HepG2 (cell line): ENCODE results near the gene CKS2. TPM values are rescaled to one million over a fixed set of nuclear protein-coding genes. Genes with fewer than 3 reads are reported as not detected.

ENCODE experiments used
- DNMT3B ChIP-seq: conservative IDR thresholded peaks from 2 replicates; pipeline ENCODE4 v1.6.1; 2016; ENCODE audit warnings: missing biosample characterization, control low read depth
- EEA1 ChIP-seq: sonication (generic); formaldehyde crosslinking; IDR thresholded peaks from 2 replicates; pipeline ENCODE4 v1.5.1; 2020; ENCODE audit warnings: mild to moderate bottlenecking, missing genetic modification reagents, borderline replicate concordance
- FOXP1 ChIP-seq, 2 experiments: fragments of 450-650 bp in 1 of 2; IDR thresholded peaks; 2 replicates each; pipeline ENCODE4 v1.6.1; 2017 to 2018; ENCODE audit warnings: antibody characterized with exemption in 1 of 2
- GTF2F1 ChIP-seq: fragments of 150-350 bp; IDR thresholded peaks from 2 replicates; pipeline ENCODE4 v1.6.1; 2014; ENCODE audit warnings: low read length
- MEF2D ChIP-seq: sonication (generic); formaldehyde crosslinking; IDR thresholded peaks from 2 replicates; pipeline ENCODE4 v1.5.1; 2020; ENCODE audit warnings: mild to moderate bottlenecking, missing genetic modification reagents
- MEIS2 ChIP-seq: sonication (generic); formaldehyde crosslinking; IDR thresholded peaks from 2 replicates; pipeline ENCODE4 v1.9.0; 2021; ENCODE audit warnings: mild to moderate bottlenecking, missing genetic modification reagents
- NFIB ChIP-seq: sonication (generic); formaldehyde crosslinking; IDR thresholded peaks from 2 replicates; pipeline ENCODE4 v1.9.0; 2021; ENCODE audit warnings: missing genetic modification reagents, mild to moderate bottlenecking, borderline replicate concordance
- PPARG ChIP-seq: conservative IDR thresholded peaks from 2 replicates; pipeline ENCODE4 v1.6.1; 2016; ENCODE audit warnings: missing biosample characterization, missing genetic modification reagents
- TOPORS ChIP-seq: sonication (generic); formaldehyde crosslinking; IDR thresholded peaks from 2 replicates; pipeline ENCODE4 v1.8.0; 2023; ENCODE audit warnings: mild to moderate bottlenecking, missing genetic modification reagents
- ZFYVE20 ChIP-seq: sonication (generic); formaldehyde crosslinking; IDR thresholded peaks from 2 replicates; pipeline ENCODE4 v1.8.0; 2023; ENCODE audit warnings: low read depth, mild to moderate bottlenecking, moderate library complexity, missing genetic modification reagents, borderline replicate concordance
- ZNF101 ChIP-seq: sonication (generic); formaldehyde crosslinking; IDR thresholded peaks from 2 replicates; pipeline ENCODE4 v1.4.0; 2020; ENCODE audit warnings: mild to moderate bottlenecking, low read depth, missing genetic modification reagents, borderline replicate concordance
- ZNF282 ChIP-seq: fragments of 450-650 bp; IDR thresholded peaks from 2 replicates; pipeline ENCODE4 v1.6.1; 2018; ENCODE audit not compliant: partially characterized antibody
- ZNF703 ChIP-seq: sonication (generic); formaldehyde crosslinking; IDR thresholded peaks from 2 replicates; pipeline ENCODE4 v1.5.1; 2020; ENCODE audit warnings: missing genetic modification reagents, mild to moderate bottlenecking, moderate library complexity, borderline replicate concordance
- polyA plus RNA-seq, 8 experiments: library from polyadenylated mRNA; depleted of rRNA in 3 of 8; stranded (reverse) in 7 of 8; unstranded in 1 of 8; fragments of >200 nt; fragmentation: Illumina TruSeq in 4 of 8; extraction: Trizol in 4 of 8; gene quantifications; 2 replicates each; pipeline versions ENCODE4 v1.2.1 to v1.2.3, GENCODE V29; 2011 to 2016; ENCODE audit warnings: low read depth in 4 of 8, missing spikeins in 1 of 8, mixed read lengths in 1 of 8; ENCODE audit not compliant: insufficient read depth in 1 of 8
- total RNA-seq, 5 experiments: library from RNA; depleted of rRNA; stranded (reverse); fragments of >200 nt; fragmentation: Illumina TruSeq; extraction: Trizol; gene quantifications; 2 replicates each; pipeline ENCODE4 v1.2.3, GENCODE V29; 2016; ENCODE audit warnings: low read depth in 1 of 5
- TF ChIP-seq, protein P1 (sequence below): sonication (generic); formaldehyde crosslinking; IDR thresholded peaks from 2 replicates; pipeline ENCODE4 v1.4.0; 2020; ENCODE audit warnings: missing genetic modification reagents, borderline replicate concordance
- TF ChIP-seq, protein P2 (sequence below): sonication (generic); formaldehyde crosslinking; IDR thresholded peaks from 2 replicates; pipeline ENCODE4 v1.4.0; 2020; ENCODE audit warnings: missing genetic modification reagents, borderline replicate concordance
- TF ChIP-seq, protein P3 (sequence below): fragments of 450-650 bp; IDR thresholded peaks from 2 replicates; pipeline ENCODE4 v1.6.1; 2017; ENCODE audit warnings: mild to moderate bottlenecking

The CKS2 gene
- total and polyA plus RNA-seq, 2 of the 13 experiments (the other 11 are each of a cell fraction or from before 2014, with no cell fraction given), result 251 to 317 TPM

DNA sequence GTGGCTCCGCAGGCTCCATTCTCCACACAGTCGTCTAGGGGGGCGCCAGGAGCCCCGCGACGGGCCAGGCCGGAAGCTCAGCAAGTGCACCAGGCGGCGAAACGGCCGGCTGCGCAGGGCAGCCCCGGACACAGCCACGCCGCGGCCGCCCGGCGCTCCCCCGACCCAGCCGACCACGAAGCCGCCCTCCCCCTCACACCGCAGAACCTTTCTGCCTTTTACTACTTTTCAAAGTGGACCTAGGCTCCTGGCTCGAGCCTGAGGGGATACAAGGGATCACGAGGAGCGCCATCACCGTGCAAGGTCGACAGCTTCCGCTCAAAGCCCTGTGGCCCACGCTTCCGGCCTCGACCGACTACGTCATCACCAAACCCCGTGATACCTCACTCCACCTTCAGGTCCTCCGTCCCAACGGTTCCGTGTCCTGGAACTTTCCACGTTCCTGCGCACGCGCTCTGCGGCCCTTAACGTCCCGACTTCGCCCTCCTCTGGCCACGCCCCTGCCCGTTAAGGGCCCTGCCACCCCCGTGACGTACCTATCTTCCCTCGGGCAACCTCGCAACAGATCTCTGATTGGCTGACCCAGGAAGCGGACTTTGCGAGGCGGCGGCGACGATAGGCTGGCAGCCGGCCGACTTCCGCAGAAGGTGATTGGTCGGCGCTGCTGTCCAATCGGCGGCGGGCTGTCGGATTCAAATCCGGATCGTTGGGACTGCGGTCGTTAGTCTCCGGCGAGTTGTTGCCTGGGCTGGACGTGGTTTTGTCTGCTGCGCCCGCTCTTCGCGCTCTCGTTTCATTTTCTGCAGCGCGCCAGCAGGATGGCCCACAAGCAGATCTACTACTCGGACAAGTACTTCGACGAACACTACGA is at the start of gene CKS2 (continued):
- TF ChIP-seq, protein P1, sequence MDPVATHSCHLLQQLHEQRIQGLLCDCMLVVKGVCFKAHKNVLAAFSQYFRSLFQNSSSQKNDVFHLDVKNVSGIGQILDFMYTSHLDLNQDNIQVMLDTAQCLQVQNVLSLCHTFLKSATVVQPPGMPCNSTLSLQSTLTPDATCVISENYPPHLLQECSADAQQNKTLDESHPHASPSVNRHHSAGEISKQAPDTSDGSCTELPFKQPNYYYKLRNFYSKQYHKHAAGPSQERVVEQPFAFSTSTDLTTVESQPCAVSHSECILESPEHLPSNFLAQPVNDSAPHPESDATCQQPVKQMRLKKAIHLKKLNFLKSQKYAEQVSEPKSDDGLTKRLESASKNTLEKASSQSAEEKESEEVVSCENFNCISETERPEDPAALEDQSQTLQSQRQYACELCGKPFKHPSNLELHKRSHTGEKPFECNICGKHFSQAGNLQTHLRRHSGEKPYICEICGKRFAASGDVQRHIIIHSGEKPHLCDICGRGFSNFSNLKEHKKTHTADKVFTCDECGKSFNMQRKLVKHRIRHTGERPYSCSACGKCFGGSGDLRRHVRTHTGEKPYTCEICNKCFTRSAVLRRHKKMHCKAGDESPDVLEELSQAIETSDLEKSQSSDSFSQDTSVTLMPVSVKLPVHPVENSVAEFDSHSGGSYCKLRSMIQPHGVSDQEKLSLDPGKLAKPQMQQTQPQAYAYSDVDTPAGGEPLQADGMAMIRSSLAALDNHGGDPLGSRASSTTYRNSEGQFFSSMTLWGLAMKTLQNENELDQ (CRISPR knock-in tag), result no peak
- TF ChIP-seq, protein P2, sequence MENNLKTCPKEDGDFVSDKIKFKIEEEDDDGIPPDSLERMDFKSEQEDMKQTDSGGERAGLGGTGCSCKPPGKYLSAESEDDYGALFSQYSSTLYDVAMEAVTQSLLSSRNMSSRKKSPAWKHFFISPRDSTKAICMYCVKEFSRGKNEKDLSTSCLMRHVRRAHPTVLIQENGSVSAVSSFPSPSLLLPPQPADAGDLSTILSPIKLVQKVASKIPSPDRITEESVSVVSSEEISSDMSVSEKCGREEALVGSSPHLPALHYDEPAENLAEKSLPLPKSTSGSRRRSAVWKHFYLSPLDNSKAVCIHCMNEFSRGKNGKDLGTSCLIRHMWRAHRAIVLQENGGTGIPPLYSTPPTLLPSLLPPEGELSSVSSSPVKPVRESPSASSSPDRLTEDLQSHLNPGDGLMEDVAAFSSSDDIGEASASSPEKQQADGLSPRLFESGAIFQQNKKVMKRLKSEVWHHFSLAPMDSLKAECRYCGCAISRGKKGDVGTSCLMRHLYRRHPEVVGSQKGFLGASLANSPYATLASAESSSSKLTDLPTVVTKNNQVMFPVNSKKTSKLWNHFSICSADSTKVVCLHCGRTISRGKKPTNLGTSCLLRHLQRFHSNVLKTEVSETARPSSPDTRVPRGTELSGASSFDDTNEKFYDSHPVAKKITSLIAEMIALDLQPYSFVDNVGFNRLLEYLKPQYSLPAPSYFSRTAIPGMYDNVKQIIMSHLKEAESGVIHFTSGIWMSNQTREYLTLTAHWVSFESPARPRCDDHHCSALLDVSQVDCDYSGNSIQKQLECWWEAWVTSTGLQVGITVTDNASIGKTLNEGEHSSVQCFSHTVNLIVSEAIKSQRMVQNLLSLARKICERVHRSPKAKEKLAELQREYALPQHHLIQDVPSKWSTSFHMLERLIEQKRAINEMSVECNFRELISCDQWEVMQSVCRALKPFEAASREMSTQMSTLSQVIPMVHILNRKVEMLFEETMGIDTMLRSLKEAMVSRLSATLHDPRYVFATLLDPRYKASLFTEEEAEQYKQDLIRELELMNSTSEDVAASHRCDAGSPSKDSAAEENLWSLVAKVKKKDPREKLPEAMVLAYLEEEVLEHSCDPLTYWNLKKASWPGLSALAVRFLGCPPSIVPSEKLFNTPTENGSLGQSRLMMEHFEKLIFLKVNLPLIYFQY (CRISPR knock-in tag), result peak; percentile 56; the same call in 1 of the 2 replicates
- no peak for TF ChIP-seq GTF2F1
- TF ChIP-seq ZNF282, result no peak
- TF ChIP-seq MEIS2 (CRISPR knock-in tag), result peak; percentile 64
- TF ChIP-seq NFIB (CRISPR knock-in tag), result no peak
- no peak for TF ChIP-seq ZNF703
- TF ChIP-seq MEF2D (CRISPR knock-in tag), result peak; percentile 71; the same call in 1 of the 2 replicates
- TF ChIP-seq ZFYVE20, result no peak
- 0 out of 2 replicates have a peak, but pooled peaks have one; percentile 20 for TF ChIP-seq PPARG (CRISPR knock-in tag)
- no peak for TF ChIP-seq DNMT3B (CRISPR knock-in tag)
- 0 out of 2 replicates have a peak, but pooled peaks have one; percentile 85 for TF ChIP-seq TOPORS
- no peak for TF ChIP-seq EEA1 (CRISPR knock-in tag)
- TF ChIP-seq ZNF101 (CRISPR knock-in tag), result no peak
- TF ChIP-seq FOXP1 (IDR thresholded peaks at IDR 0.05), result no peak
- no peak for TF ChIP-seq FOXP1 (CRISPR knock-in tag; IDR thresholded peaks at IDR 0.05)
- TF ChIP-seq, protein P3, sequence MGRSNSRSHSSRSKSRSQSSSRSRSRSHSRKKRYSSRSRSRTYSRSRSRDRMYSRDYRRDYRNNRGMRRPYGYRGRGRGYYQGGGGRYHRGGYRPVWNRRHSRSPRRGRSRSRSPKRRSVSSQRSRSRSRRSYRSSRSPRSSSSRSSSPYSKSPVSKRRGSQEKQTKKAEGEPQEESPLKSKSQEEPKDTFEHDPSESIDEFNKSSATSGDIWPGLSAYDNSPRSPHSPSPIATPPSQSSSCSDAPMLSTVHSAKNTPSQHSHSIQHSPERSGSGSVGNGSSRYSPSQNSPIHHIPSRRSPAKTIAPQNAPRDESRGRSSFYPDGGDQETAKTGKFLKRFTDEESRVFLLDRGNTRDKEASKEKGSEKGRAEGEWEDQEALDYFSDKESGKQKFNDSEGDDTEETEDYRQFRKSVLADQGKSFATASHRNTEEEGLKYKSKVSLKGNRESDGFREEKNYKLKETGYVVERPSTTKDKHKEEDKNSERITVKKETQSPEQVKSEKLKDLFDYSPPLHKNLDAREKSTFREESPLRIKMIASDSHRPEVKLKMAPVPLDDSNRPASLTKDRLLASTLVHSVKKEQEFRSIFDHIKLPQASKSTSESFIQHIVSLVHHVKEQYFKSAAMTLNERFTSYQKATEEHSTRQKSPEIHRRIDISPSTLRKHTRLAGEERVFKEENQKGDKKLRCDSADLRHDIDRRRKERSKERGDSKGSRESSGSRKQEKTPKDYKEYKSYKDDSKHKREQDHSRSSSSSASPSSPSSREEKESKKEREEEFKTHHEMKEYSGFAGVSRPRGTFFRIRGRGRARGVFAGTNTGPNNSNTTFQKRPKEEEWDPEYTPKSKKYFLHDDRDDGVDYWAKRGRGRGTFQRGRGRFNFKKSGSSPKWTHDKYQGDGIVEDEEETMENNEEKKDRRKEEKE, result no peak
